ENCODE results near the gene PADI2. TPM values are rescaled to one million over a fixed set of nuclear protein-coding genes. Genes with fewer than 3 reads are reported as not detected.

PADI2 gene
- total RNA-seq, 1 experiment from 2014 or later = 0.16 TPM

DNA sequence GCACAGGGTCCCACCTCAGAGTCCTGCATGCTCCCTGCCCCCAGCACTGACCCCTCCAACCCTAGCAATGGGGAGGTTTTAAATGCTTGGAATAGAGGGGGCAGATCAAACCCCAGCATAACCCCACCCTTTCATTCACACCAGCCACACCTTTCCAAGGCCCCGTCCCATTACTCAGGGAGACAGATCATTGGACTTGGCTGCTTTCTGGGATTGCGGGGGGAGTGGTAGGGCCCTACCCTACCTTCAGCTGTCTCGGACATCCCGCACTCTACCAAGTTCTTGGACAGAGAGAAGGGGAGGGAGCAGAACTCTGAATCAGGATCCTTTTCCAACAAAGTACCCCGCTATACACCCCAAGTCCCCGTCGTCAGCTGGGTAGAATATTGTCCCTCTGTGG is 983 bp downstream of the PADI2 start:
- CTCF ChIA-PET = interaction anchor here (0.6 to 11.0 kb wide), 4 partner anchors 116 to 498 kb away, joined by 3 to 168 read pairs (median 3); no protein-coding TSS in a partner anchor
- intact Hi-C loops (cut with micrococcal nuclease) = no loop called here

DNA sequence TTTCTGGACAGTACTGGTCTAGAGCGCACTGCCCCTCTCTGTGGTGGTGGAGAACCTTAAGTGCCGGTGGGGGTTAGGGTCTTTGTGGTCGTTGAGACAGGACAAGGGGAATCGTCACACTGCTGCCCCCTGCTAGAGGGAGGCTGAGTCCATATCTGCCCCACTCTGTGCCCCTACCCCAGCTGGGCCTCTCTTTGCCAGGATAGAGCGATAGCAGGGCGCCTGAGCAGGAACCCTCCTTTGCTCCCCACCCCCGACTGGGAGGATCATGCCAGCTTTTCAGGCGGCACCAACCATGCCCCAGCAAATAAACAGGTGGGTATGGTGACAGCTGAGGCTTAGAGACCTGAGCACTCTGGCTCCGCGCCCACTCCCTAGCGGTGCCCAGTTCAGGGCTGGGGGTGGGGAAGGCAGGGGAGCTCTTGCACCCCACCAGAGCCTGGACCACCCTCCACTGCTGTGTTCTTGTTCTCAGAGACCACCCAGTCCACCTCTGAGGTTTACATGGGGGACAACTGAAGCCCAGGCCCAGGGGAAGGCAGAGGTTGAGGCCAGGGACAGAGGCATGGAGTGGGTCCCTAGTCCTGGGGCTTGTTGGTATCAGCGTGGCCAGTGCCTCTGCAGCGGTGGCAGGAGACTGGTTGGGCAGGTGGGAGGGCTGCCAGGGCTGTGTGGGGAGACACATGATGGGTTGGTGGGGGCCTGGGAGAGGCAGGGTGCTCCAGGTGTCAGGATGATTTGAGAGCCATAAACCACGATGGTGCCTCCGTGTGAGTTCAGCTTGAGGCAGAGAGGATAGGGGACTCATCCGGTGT is 1.6 kb downstream of the PADI2 start:
- no peaks in the 10 kb centered on the region for H3K4me1 Mint-ChIP-seq (ENCODE audit: insufficient read depth, unreplicated experiment)
- no peaks in the 10 kb centered on the region for H3K36me3 Mint-ChIP-seq (ENCODE audit: insufficient read depth, unreplicated experiment)
- ChIA-PET CTCF (interaction anchor here (0.6 to 0.9 kb wide), 3 partner anchors 117 to 254 kb away, joined by 3 to 4 read pairs (median 3); no protein-coding TSS in a partner anchor), POLR2A (interaction anchor here (0.6 to 1.0 kb wide), 2 partner anchors 71 to 249 kb away, joined by 3 read pairs; no protein-coding TSS in a partner anchor)
- no peak overlapping the region for H3K4me3 Mint-ChIP-seq (ENCODE audit: unreplicated experiment)
- peaks cover 14% of the 10 kb centered on the region for H3K27me3 Mint-ChIP-seq (ENCODE audit: insufficient read depth, unreplicated experiment)
- no peak for TF ChIP-seq CTCF (IDR thresholded peaks at IDR 0.05; ENCODE audit: unreplicated experiment)
- H3K27ac Mint-ChIP-seq (ENCODE audit: low read depth, unreplicated experiment) = no peak overlapping the region
- BruUV-seq (replicated peaks) = no TSS peak
- no peak for DNase-seq (ENCODE audit: unreplicated experiment)
- intact Hi-C loops (cut with micrococcal nuclease) = no loop called here
- H3K9me3 Mint-ChIP-seq (ENCODE audit: unreplicated experiment) = no peaks in the 10 kb centered on the region

More for the DNA sequence above, 983 bp downstream of the PADI2 start:
- Mint-ChIP-seq H3K4me3 (ENCODE audit: unreplicated experiment) (no peak overlapping the region), H3K9me3 (ENCODE audit: unreplicated experiment) (no peaks in the 10 kb centered on the region), H3K27me3 (ENCODE audit: insufficient read depth, unreplicated experiment) (peaks cover 14% of the 10 kb centered on the region), H3K27ac (ENCODE audit: low read depth, unreplicated experiment) (no peak overlapping the region), H3K36me3 (ENCODE audit: insufficient read depth, unreplicated experiment) (no peaks in the 10 kb centered on the region), H3K4me1 (ENCODE audit: insufficient read depth, unreplicated experiment) (no peaks in the 10 kb centered on the region)
- TF ChIP-seq CTCF (IDR thresholded peaks at IDR 0.05; ENCODE audit: unreplicated experiment) = no peak
- POLR2A ChIA-PET = interaction anchor here (1.0 kb wide), 1 partner anchor 72 kb away, joined by 3 read pairs; no protein-coding TSS in a partner anchor
- DNase-seq (ENCODE audit: unreplicated experiment) = no peak
- BruUV-seq (replicated peaks) = no TSS peak

- ChIA-PET POLR2A (no interaction called here), CTCF (no interaction called here)
- Mint-ChIP-seq H3K27ac (ENCODE audit: low read depth, unreplicated experiment) (no peak overlapping the region), H3K9me3 (ENCODE audit: unreplicated experiment) (no peaks in the 10 kb centered on the region), H3K27me3 (ENCODE audit: insufficient read depth, unreplicated experiment) (peaks cover 14% of the 10 kb centered on the region), H3K36me3 (ENCODE audit: insufficient read depth, unreplicated experiment) (no peaks in the 10 kb centered on the region), H3K4me1 (ENCODE audit: insufficient read depth, unreplicated experiment) (no peaks in the 10 kb centered on the region), H3K4me3 (ENCODE audit: unreplicated experiment) (no peak overlapping the region)
- DNase-seq (ENCODE audit: unreplicated experiment) = no peak
- no TSS peak for BruUV-seq (replicated peaks)
- no peak for TF ChIP-seq CTCF (IDR thresholded peaks at IDR 0.05; ENCODE audit: unreplicated experiment)
- intact Hi-C loops (cut with micrococcal nuclease) = no loop called here
These were observed 2.6 kb downstream of the PADI2 start for GRCh38 chr1:17116643-17117042.

- POLR2A ChIA-PET = no interaction called here
- peaks cover 14% of the 10 kb centered on the region for H3K27me3 Mint-ChIP-seq (ENCODE audit: insufficient read depth, unreplicated experiment)
These were observed 5.3 kb downstream of the PADI2 start for GRCh38 chr1:17113963-17114362.

More at GRCh38 chr1:17113963-17114362, 5.3 kb downstream of the PADI2 start:
- no peak for TF ChIP-seq CTCF (IDR thresholded peaks at IDR 0.05; ENCODE audit: unreplicated experiment)
- Mint-ChIP-seq H3K4me3 (ENCODE audit: unreplicated experiment) (no peak overlapping the region), H3K27ac (ENCODE audit: low read depth, unreplicated experiment) (no peak overlapping the region), H3K9me3 (ENCODE audit: unreplicated experiment) (no peaks in the 10 kb centered on the region), H3K4me1 (ENCODE audit: insufficient read depth, unreplicated experiment) (no peaks in the 10 kb centered on the region), H3K36me3 (ENCODE audit: insufficient read depth, unreplicated experiment) (no peaks in the 10 kb centered on the region)
- CTCF ChIA-PET = interaction anchor here (0.7 kb wide), 1 partner anchor 253 kb away, joined by 3 read pairs; no protein-coding TSS in a partner anchor
- intact Hi-C loops (cut with micrococcal nuclease) = no loop called here
- no TSS peak for BruUV-seq (replicated peaks)
- DNase-seq (ENCODE audit: unreplicated experiment) = no peak

All from MCF 10A (cell line).